Cardiac septum (tissue), 1 donor: ENCODE measurements around the gene GPR27. TPM values are rescaled to one million over a fixed set of nuclear protein-coding genes. Genes with fewer than 3 reads are reported as not detected.

Experiments used
- DNase-seq: peaks from one replicate; pipeline ENCODE4 v3.0.0-alpha.2; 2020; ENCODE audit warnings: low spot score
- intact Hi-C: fragments of 100-400 bp; cut with DNase I; formaldehyde crosslinking; loops from one replicate; pipeline ENCODE4 v1.14.0; 2022
- total RNA-seq: library from RNA; stranded (reverse); fragmentation: NEBNext Ultra II Directional; extraction: Animal tissue kit (Norgen Biotek cat#: 25700); gene quantifications from one replicate; pipeline ENCODE4 v1.2.1, GENCODE V29; 2021
- donor health status: DM: no; HTN: no; CAD: no.

The GPR27 gene
- total RNA-seq, 1 donor from 2014 or later: 8.3 TPM

DNA sequence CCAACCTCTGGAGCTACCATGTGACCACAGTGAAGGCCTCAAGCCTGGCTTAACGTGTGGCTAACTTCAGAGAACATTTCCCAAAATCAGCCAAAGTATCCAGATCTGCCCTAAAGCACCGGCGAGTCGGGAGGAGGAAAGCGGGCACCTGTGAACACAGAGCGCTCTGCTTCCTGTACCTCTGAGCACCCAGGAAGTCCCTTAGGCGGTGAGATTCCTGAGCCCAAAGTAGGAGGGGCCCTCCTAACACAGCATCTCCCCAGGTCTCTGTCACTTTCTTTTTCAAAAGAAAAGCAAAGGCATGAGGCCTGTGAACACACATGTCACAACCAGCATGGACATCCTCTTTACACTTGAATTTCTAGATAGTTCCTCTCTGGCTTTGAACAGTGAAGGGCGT, 27.5 kb upstream of the GPR27 start:
- DNase-seq: no peak
- intact Hi-C loops: loop anchor here (5.0 to 10.0 kb wide), 2 partner anchors 229 to 1096 kb away; no protein-coding TSS in a partner anchor

DNA sequence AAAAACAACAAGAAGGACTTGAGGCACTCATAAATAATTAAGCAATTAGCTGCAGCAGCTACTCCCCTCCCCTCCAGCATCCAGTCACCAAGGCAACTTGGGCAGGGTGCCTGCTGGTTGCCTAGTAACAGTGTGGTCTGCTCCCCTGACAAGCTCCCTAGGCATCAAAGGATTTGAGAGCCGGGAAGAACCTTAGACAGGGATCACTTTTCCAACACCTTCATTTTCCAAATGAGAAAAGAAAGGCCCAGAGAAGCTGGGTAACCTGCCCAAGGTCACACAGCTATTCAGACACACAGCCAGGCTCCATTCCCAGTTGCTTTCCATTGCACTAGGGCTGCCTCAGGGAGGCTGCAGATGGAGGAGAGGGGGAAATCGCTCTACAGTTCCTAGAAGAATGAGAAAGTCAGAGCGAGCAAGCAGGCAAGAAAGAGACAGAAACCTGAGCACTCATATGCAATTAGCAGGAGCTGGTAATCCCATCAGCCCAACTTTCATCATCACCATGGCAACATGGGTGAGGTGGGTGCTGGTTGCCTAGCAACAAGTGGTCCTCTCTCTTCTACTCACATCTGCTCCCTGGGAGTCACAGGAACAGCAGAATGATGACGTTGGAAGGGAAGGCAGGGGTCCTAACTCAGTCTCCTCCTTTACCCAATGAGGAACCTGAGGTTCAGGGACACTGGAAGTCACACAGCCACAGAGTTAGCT, 24.9 kb upstream of the GPR27 start:
- DNase-seq: no peak

DNA sequence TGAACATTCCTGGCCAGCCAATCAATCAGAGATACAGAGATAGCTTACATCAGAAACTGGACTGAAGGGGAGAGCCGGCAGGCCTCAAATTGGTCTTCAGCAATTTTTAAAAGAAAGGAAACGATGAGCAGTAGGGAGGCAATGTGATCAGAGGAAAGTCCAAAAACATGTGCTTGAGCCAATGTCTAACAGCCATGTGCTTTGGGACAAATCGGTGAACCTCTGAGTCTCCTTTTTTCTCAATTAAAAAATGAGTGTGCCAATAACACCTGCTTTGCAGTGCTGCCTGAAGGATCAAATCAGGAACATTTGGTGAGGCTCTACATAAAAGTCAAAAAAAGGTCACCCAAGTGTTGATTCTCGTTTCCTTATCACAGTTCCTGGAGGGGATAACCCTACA, 21.0 kb upstream of the GPR27 start:
- DNase-seq: no peak
- intact Hi-C loops: loop anchor here (5.0 kb wide), 1 partner anchor 125 kb away; no protein-coding TSS in a partner anchor

More for the DNA sequence above, 24.9 kb upstream of the GPR27 start:
- intact Hi-C loops: loop anchor here (5.0 to 10.0 kb wide), 2 partner anchors 226 to 1094 kb away; no protein-coding TSS in a partner anchor

DNA sequence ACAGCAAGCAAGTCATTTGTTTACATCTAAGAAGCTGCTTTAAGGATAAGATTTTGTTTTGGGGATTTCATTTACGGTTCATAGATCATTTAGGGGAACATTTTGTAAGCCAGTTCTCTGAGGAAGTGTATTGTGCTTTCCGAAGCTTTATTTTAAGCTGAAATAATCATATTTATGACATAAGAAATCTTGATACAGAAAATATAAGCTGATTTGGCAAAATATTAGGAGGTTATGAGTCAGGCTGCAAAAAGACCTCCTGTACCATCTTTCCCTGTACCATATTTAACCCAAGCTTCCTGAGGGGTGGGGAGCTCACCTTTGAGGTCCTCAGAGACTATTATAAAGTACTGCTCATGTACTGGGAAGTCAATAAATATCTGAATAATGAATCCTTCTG, 20.3 kb upstream of the GPR27 start:
- intact Hi-C loops: loop anchor here (5.0 kb wide), 1 partner anchor 124 kb away; no protein-coding TSS in a partner anchor
- DNase-seq: no peak

DNA sequence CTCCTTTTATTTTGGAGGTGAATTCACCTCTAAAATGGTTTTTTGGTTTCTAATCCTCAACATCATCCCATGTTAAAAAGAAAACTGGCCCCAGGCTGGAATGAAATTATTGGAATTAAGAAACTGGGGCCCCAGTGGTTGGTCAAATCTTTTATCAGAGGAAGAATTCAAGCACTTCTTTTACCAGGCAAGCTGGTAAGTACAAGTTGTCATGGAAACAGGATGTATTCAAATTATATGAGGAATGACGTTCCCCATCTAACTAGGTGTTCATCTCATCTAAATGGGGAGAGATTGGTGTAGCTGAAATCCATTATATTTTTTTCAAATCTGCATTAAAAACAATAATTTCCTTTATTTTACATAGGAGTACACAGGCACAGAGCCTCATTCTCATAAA, 18.8 kb upstream of the GPR27 start:
- DNase-seq: no peak
- intact Hi-C loops: loop anchor here (5.0 kb wide), 1 partner anchor 122 kb away; no protein-coding TSS in a partner anchor

DNA sequence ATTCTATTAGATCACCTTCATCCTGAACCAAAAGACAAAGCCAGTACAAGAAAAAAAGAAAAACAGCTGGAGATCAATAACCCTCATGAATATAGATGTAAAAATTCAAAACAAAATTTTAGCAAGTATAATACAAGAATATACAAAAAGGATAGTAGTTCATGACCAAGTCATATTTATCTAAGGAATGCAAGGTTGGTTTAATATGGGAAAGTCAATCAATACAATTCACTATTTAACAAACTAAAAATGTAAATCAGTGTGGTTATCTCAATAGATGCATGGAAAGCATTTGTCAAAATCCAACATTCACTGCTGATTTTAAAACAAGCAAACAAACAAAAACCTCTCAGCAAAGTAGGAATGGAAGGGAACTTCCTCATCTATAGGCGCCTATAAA, 11.0 kb upstream of the GPR27 start:
- intact Hi-C loops: no loop called here
- no peak for DNase-seq

DNA sequence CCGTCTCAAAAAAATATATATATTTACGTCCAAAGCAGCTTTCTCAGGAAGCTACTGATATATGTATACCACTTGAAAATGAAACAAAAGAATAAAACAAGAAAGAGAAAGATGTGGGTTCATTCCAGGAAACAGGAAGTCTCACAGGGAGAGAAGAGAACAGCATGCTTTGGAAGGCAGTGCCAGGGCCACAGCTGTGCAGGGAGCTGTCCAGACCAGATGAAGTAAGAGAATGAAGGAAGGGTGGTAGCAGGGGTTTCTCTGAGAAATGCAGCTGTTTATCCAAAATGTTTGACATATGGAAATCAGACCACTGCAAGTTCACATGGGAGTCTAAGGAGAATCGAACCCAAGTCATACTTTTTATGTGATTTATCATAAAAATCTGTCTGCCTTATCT, 8.9 kb upstream of the GPR27 start:
- intact Hi-C loops: no loop called here
- no peak for DNase-seq

DNA sequence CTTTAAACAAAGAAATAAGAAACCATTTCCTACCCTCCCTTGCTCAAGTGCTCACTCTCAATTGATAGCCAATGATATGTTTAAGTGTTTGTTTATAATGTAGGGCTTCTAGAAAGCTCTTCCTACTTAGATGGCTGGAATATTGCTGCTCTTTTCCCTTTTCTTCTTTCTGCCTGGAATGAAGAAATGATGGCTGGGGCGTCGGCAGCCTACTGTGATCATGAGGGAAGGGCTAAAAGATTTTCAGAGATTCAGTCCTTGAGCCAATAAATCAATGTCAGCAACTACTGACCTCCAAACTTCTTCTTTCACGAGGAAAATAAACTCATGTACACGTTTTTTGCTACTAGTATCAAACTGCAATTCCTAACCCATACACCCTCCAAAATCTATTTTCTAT, 2.1 kb upstream of the GPR27 start:
- DNase-seq: no peak
- intact Hi-C loops: no loop called here

DNA sequence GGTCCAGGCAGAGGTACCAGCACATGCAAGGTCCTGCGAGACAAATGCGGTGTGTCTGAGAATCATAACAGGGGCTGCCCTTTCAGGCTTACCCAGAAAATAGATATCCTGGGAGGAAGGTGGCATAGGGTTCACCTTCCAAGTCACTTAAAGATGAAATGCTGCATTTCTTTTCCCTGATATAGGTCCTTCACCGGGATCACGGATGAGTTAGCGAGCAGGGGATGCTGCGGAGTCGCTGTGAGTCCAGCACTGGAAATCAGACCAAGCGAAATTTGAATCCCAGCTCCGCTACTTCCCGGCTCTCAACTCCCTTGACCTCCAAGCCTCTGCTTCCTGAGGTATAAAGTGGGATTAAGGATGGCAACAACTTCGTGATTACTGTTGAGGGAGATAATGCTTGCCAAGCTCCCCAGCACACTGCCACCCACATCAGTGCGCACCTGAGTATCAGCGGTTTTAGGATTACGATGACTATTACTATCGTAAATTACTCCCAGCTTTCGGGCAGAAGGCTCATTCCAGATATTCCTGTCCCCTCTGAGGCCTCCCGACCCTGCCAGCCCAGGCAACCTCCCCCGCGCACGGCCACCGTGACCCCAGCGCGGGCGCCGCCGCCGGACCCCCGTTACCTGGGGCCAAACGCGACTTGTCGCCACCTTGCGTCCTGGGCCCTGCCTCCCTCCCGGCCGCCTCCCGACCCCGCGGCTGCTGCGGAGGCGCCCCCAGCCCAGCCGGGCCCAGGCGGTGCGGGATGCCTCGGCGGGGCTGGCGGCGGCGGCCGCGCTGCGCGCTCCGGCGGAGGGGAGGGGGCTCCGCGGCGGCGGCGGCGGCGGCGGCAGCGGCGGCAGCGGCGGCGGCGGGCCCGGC, 589 bp upstream of the GPR27 start:
- DNase-seq: no peak
- intact Hi-C loops: no loop called here

DNA sequence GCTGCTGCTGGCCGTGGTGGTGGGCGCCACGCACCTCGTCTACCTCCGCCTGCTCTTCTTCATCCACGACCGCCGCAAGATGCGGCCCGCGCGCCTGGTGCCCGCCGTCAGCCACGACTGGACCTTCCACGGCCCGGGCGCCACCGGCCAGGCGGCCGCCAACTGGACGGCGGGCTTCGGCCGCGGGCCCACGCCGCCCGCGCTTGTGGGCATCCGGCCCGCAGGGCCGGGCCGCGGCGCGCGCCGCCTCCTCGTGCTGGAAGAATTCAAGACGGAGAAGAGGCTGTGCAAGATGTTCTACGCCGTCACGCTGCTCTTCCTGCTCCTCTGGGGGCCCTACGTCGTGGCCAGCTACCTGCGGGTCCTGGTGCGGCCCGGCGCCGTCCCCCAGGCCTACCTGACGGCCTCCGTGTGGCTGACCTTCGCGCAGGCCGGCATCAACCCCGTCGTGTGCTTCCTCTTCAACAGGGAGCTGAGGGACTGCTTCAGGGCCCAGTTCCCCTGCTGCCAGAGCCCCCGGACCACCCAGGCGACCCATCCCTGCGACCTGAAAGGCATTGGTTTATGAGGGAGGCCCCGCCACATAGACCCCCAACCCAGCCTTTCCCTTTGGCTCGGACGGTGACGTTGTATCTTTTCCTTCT, 1.1 kb downstream of the GPR27 start:
- DNase-seq: no peak
- intact Hi-C loops: no loop called here

DNA sequence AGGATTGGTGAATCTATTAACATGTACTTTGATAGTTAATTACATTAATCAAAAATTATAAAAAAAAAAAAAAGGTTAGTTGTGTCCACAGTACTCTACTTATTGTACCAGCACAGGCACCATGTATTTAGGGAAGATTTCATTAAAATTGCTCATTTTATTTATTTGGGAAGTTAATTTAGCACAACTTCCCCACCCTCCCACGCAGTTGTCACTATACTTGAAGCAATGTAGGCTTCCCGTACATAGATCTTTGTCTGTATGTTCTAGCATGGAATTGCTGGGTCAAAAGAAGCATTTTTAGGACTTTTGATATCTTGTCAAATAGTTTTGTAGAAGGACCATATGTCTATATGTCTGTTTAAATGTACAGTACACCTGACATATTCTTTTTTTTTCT, 4.4 kb downstream of the GPR27 start:
- intact Hi-C loops: no loop called here
- no peak for DNase-seq

DNA sequence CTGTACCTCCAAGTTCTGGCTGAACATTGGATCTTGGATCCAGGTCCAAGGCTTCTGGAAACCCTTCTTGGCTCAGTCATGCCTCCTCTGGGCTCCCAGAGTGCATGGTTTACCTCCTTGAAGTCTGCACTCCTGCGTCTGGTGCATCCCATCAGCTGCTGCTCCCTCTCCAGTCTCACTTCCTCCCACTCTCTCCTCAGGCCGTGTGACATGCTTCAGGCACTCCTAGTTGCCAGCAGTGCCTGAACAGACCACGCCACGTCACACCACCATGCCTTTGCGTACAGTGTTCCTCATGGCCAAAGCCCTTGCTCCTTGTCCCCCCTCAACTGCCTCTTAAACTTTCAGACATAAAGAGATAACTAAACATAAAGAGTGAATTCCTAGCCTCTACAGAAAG, 5.7 kb downstream of the GPR27 start:
- DNase-seq: no peak
- intact Hi-C loops: no loop called here

DNA sequence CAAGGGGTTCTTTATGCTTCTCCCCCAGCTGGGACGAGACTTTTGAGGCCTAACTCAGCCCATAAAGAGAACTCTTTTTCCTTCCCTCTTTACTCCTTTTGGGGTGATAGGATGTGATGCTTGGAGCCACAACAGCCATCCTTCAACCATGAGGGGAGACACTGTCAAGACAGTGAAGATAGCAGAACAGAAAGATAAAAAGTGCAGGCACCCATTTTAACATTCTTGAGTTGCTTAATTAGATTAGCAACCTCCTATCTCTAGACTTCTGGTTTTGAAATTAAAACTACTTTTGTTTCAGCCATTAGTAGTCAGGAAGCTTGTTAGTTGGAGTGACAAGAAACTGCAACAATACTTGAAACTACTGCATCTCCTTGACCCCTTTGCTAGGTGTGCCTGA, 6.5 kb downstream of the GPR27 start:
- intact Hi-C loops: no loop called here
- DNase-seq: no peak

DNA sequence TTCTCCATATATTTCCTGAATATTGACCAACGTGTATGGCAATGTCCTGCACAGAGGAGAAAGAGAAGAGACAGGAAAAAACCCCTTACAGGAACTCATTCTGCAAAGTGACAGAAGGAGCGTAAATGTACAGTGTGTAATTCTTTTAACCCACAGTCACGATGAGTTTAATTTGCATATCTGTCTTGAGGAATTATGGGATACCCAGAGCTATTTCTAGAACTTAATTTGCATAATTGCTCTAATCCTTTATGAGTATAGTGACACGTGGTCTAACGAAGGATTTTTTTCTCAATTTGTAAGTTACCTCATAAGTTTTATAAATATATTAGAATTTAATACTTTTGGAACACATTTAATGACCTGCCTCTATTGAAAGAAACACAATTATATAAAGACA, 9.8 kb downstream of the GPR27 start:
- DNase-seq: no peak
- intact Hi-C loops: no loop called here

DNA sequence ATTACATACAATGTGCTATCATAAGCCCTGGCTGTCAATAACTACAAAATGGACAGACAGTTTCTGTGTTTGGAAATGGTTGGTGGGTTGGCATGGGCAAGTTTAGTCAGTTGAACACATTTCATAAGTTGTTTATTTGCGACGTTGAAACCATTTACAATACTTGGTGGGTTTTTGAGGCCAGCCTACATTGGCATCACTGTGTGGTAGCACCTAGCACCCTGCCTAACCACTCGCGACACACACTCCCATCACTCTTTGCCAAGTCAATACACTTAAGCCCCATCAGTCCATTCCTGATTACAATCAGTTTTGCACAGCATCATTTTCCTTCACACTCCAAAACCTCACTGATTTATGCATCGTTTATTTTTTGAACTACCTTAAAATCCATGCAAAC, 17.5 kb downstream of the GPR27 start:
- no peak for DNase-seq
- intact Hi-C loops: no loop called here

DNA sequence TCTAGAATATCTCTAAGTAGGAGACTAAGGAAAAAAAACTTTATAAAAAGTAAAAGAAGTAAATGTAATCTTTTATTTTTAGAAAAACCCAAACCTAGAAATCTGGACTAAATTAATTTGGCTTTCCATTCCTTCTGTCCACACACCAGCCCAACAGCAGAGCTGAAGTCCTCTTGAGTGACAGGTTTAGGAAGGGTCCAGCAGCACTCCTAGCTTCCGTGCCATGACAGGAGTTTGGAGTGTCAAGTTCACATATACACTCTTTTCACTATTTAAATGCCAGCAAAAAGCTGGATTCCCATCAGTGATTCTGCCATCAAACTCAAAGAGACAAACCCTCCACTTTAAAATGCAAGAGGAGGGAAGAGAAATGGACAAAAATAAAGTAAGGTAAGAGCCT, 18.2 kb downstream of the GPR27 start:
- intact Hi-C loops: no loop called here
- DNase-seq: no peak

DNA sequence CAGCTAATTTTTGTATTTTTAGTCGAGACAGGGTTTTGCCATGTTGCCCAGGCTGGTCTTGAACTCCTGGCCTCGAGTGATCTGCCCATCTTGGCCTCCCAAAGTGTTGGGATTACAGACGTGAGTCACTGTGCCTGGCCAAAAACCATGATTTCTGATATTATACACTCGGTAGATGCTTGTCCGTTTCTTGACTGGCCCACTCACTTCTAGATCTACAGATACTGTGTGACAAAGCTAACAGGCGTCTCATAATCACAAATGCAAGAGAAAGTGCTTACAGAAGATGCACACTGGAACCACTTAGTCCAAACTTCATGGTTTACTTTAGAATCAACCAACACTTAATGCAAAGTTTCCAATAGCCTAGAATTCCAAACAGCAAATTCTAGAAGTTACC, 22.9 kb downstream of the GPR27 start:
- intact Hi-C loops: no loop called here
- no peak for DNase-seq

DNA sequence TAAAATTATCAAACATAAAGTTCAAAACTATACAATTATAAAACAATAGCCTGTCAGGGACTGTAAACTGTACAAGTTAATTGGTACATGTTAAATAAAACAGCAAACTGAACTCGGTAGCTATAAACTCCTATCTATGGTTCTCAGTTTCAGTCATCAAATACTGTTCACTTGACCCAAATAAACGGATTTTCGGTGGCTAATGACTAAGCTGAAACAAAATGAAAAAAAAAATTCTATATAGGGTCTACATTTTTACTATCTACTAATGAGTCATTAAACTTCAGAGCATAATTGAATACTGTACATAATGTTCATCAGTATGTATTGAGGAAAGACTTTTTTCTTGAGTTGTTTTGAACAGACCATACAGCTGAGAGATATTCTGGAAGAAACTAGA, 24.7 kb downstream of the GPR27 start:
- no peak for DNase-seq
- intact Hi-C loops: no loop called here

DNA sequence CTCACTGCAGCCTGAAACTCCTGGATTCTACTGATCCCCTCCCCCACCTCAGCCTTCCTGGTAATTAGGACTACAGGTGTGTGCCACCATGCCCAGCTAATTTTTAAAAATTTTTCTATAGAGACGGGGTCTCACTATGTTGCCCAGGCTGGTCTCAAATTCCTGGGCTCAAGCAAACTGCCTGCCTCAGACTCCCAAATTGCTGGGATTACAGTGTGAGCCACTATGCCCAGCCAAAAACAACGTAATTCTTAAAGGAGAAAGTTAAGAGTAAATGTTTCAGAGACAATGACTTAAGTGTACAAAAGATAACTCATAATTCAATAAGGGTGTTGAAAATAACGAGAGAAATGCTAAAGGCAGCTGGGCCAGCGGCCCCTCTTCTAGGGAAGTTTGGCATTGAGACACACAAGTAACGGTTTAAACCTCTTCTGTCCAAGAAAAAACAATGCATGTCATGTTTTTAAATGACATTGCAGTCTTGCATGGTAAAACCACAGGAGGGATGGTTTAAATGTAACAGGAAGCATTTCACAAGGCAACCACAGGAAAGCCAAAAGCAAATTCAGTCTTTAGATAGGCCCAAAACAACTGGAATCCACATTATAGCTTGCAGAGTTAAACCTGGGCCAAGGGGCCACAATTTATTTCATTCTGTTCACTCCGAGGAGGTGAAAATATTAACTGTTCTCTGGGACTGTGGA, 26.2 kb downstream of the GPR27 start:
- no peak for DNase-seq
- intact Hi-C loops: no loop called here

DNA sequence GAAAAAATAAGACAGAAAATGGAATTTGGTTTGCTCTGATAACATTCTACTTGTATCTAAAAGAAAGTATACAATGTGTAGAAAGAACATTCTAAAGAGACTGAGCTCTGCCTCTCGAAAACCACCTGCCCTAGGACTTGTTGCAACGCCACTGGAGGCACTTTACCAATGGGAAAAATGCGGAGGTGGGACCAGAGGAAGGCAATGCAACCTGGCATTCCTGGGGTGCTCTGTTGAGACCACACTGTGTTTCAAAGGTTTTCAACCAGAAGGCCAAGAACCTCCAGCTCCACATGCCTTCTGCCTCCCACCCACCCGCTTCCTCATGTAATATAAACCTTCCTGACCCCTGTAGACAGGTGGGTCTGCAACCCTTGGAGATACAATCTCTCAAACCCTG, 26.8 kb downstream of the GPR27 start:
- intact Hi-C loops: no loop called here
- DNase-seq: no peak
